KMS-11 (cell line): ENCODE results near the gene ITGA11.

Source experiments
- H2AFZ ChIP-seq: fragments of 200-600 bp; sonication (generic); 2 replicates; pipeline ENCODE4 v1.6.1; 2016; ENCODE audit warnings: antibody characterized with exemption, mixed run types, low read depth
- H3K27ac ChIP-seq: fragments of 200-600 bp; sonication (generic); 2 replicates; pipeline ENCODE4 v1.6.1; 2016; ENCODE audit warnings: mild to moderate bottlenecking, mixed run types
- H3K27me3 ChIP-seq: fragments of 200-600 bp; sonication (generic); 2 replicates; pipeline ENCODE4 v1.6.1; 2017; ENCODE audit warnings: mild to moderate bottlenecking, low read depth, mixed run types, moderate library complexity; ENCODE audit not compliant: insufficient read depth
- H3K36me3 ChIP-seq: fragments of 200-600 bp; sonication (generic); 2 replicates; pipeline ENCODE4 v1.6.1; 2017; ENCODE audit warnings: mild to moderate bottlenecking, mixed run types; ENCODE audit not compliant: insufficient read depth
- H3K4me1 ChIP-seq: fragments of 200-600 bp; sonication (generic); 2 replicates; pipeline ENCODE4 v1.6.1; 2016; ENCODE audit warnings: mild to moderate bottlenecking, low read depth, mixed run types; ENCODE audit not compliant: poor library complexity, severe bottlenecking
- H3K4me2 ChIP-seq: fragments of 200-600 bp; sonication (generic); 2 replicates; pipeline ENCODE4 v1.7.0; 2016; ENCODE audit warnings: mild to moderate bottlenecking, mixed run types
- H3K4me3 ChIP-seq: fragments of 200-600 bp; sonication (generic); IDR thresholded peaks from 2 replicates; pipeline ENCODE4 v1.6.1; 2017; ENCODE audit warnings: low read depth, low read length, mixed read lengths; ENCODE audit not compliant: insufficient read depth
- H3K79me2 ChIP-seq: fragments of 200-600 bp; sonication (generic); 2 replicates; pipeline ENCODE4 v1.6.1; 2016; ENCODE audit warnings: low read depth, mixed run types; ENCODE audit not compliant: insufficient read depth
- H3K9ac ChIP-seq: fragments of 200-600 bp; sonication (generic); 2 replicates; pipeline ENCODE4 v1.6.1; 2016; ENCODE audit warnings: mild to moderate bottlenecking, mixed run types
- H4K20me1 ChIP-seq: fragments of 200-600 bp; sonication (generic); 2 replicates; pipeline ENCODE4 v1.6.1; 2016; ENCODE audit warnings: mild to moderate bottlenecking, mixed run types; ENCODE audit not compliant: insufficient read depth
- CTCF ChIP-seq: fragments of 200-600 bp; sonication (generic); conservative IDR thresholded peaks from 2 replicates; pipeline ENCODE4 v1.6.1; 2017; ENCODE audit warnings: low read depth, mild to moderate bottlenecking, antibody characterized with exemption, low read length, moderate library complexity, mixed read lengths

Gene ITGA11

GRCh38 chr15:68450192-68450591 lies 18.2 kb upstream of the ITGA11 start:
- H3K79me2 ChIP-seq = no peaks in the 10 kb centered on the region
- no peaks in the 10 kb centered on the region for H3K4me1 ChIP-seq
- TF ChIP-seq CTCF = no peak
- no peaks in the 10 kb centered on the region for H4K20me1 ChIP-seq
- no peak overlapping the region for H3K4me2 ChIP-seq
- no peaks in the 10 kb centered on the region for H3K36me3 ChIP-seq
- no peak overlapping the region for H2AFZ ChIP-seq
- no peak overlapping the region for H3K27ac ChIP-seq
- H3K9ac ChIP-seq = no peak overlapping the region
- H3K27me3 ChIP-seq = no peaks in the 10 kb centered on the region
- H3K4me3 ChIP-seq = no peak overlapping the region

- Histone ChIP-seq H3K27me3 (no peaks in the 10 kb centered on the region), H4K20me1 (no peaks in the 10 kb centered on the region), H3K4me1 (no peaks in the 10 kb centered on the region), H3K27ac (no peak overlapping the region), H3K4me3 (no peak overlapping the region), H3K4me2 (no peak overlapping the region), H3K79me2 (no peaks in the 10 kb centered on the region), H3K9ac (no peak overlapping the region), H3K36me3 (no peaks in the 10 kb centered on the region), H2AFZ (no peak overlapping the region)
- TF ChIP-seq CTCF = no peak
Observed at GRCh38 chr15:68449389-68449788, 17.4 kb upstream of the ITGA11 start.

- H3K27ac ChIP-seq = no peak overlapping the region
- H2AFZ ChIP-seq = no peak overlapping the region
- H3K36me3 ChIP-seq = no peaks in the 10 kb centered on the region
- no peak overlapping the region for H3K4me2 ChIP-seq
- no peaks in the 10 kb centered on the region for H3K27me3 ChIP-seq
- H4K20me1 ChIP-seq = no peaks in the 10 kb centered on the region
- H3K9ac ChIP-seq = no peak overlapping the region
- TF ChIP-seq CTCF = no peak
- H3K4me3 ChIP-seq = no peak overlapping the region
- no peaks in the 10 kb centered on the region for H3K79me2 ChIP-seq
- H3K4me1 ChIP-seq = no peaks in the 10 kb centered on the region
Observed at GRCh38 chr15:68447976-68448755, 16.2 kb upstream of the ITGA11 start.

- Histone ChIP-seq H3K36me3 (no peaks in the 10 kb centered on the region), H3K4me1 (no peaks in the 10 kb centered on the region), H3K27me3 (no peaks in the 10 kb centered on the region), H3K4me2 (no peak overlapping the region), H3K27ac (no peak overlapping the region), H2AFZ (no peak overlapping the region), H3K79me2 (no peaks in the 10 kb centered on the region), H4K20me1 (no peaks in the 10 kb centered on the region), H3K4me3 (no peak overlapping the region), H3K9ac (no peak overlapping the region)
- no peak for TF ChIP-seq CTCF
Observed at GRCh38 chr15:68447209-68447608, 15.2 kb upstream of the ITGA11 start.
